Measurements from ENCODE around the gene NUTM2D.
"Not testable (repeated sequence)": the region's sequence is repeated elsewhere in the genome, so short reads cannot be mapped to it uniquely, and the experiment has no call there.

The NUTM2D gene

GRCh38 chr10:87357444-87357843 lies at the start of gene NUTM2D:
Gene NUTM2D (plus strand): TSS chr10:87357744. CDS start chr10:87358266, 522 bp downstream.
- DNase-seq (ENCODE audit: low spot score): not testable (repeated sequence)

- DNase-seq (ENCODE audit: low spot score): not testable (repeated sequence)
Observed at GRCh38 chr10:87308702-87309101, 48.8 kb upstream of the NUTM2D start.

- DNase-seq (ENCODE audit: low spot score): not testable (repeated sequence)
Observed at GRCh38 chr10:87309657-87310056, 47.9 kb upstream of the NUTM2D start.

- not testable (repeated sequence) for DNase-seq (ENCODE audit: low spot score)
Observed at GRCh38 chr10:87311521-87311920, 46.0 kb upstream of the NUTM2D start.

GRCh38 chr10:87313649-87314359 lies 43.7 kb upstream of the NUTM2D start:
- DNase-seq (ENCODE audit: low spot score): not testable (repeated sequence)

GRCh38 chr10:87314360-87314973 lies 43.1 kb upstream of the NUTM2D start:
- not testable (repeated sequence) for DNase-seq (ENCODE audit: low spot score)

- peak; percentile 60 for DNase-seq (ENCODE audit: low spot score)
Observed at GRCh38 chr10:87321505-87321904, 36.0 kb upstream of the NUTM2D start.

GRCh38 chr10:87324559-87324958 lies 33.0 kb upstream of the NUTM2D start:
- not testable (repeated sequence) for DNase-seq (ENCODE audit: low spot score)

- DNase-seq (ENCODE audit: low spot score): not testable (repeated sequence)
Observed at GRCh38 chr10:87327958-87328357, 29.6 kb upstream of the NUTM2D start.

- DNase-seq (ENCODE audit: low spot score): not testable (repeated sequence)
Observed at GRCh38 chr10:87329131-87329530, 28.4 kb upstream of the NUTM2D start.

GRCh38 chr10:87332687-87333086 lies 24.9 kb upstream of the NUTM2D start:
- DNase-seq (ENCODE audit: low spot score): not testable (repeated sequence)

- not testable (repeated sequence) for DNase-seq (ENCODE audit: low spot score)
Observed at GRCh38 chr10:87340411-87340810, 17.1 kb upstream of the NUTM2D start.

- DNase-seq (ENCODE audit: low spot score): not testable (repeated sequence)
Observed at GRCh38 chr10:87341546-87342142, 15.9 kb upstream of the NUTM2D start.

- peak; percentile 76 for DNase-seq (ENCODE audit: low spot score)
Observed at GRCh38 chr10:87342249-87342710, 15.3 kb upstream of the NUTM2D start.

GRCh38 chr10:87342711-87343258 lies 14.8 kb upstream of the NUTM2D start:
- DNase-seq (ENCODE audit: low spot score): peak; percentile 79

GRCh38 chr10:87345743-87346142 lies 11.8 kb upstream of the NUTM2D start:
- not testable (repeated sequence) for DNase-seq (ENCODE audit: low spot score)

- not testable (repeated sequence) for DNase-seq (ENCODE audit: low spot score)
Observed at GRCh38 chr10:87350161-87350560, 7.4 kb upstream of the NUTM2D start.

GRCh38 chr10:87352825-87353224 lies 4.7 kb upstream of the NUTM2D start:
- DNase-seq (ENCODE audit: low spot score): not testable (repeated sequence)

- DNase-seq (ENCODE audit: low spot score): not testable (repeated sequence)
Observed at GRCh38 chr10:87355110-87355509, 2.4 kb upstream of the NUTM2D start.

GRCh38 chr10:87358159-87358558 lies 615 bp downstream of the NUTM2D start:
- not testable (repeated sequence) for DNase-seq (ENCODE audit: low spot score)

- DNase-seq (ENCODE audit: low spot score): not testable (repeated sequence)
Observed at GRCh38 chr10:87369514-87370112, 12.1 kb downstream of the NUTM2D start.

GRCh38 chr10:87374091-87374490 lies 16.5 kb downstream of the NUTM2D start:
- DNase-seq (ENCODE audit: low spot score): not testable (repeated sequence)
